GM12892 (cell line): ENCODE results near the gene GSTM2.

Source experiments
- POLR2A ChIP-seq: IDR thresholded peaks from 2 replicates; pipeline ENCODE4 v1.6.1; 2011; ENCODE audit warnings: low read depth, low read length, control low read depth
- POLR2AphosphoS5 ChIP-seq: IDR thresholded peaks from 2 replicates; pipeline ENCODE4 v1.6.1; 2011; ENCODE audit warnings: low read depth, low read length, control low read depth
- TAF1 ChIP-seq: IDR thresholded peaks from 2 replicates; pipeline ENCODE4 v1.6.1; 2011; ENCODE audit warnings: low read depth, mild to moderate bottlenecking, control low read depth, low read length, borderline replicate concordance

- TF ChIP-seq POLR2A (no peak), POLR2AphosphoS5 (no peak), TAF1 (no peak)
These were observed 392 bp downstream of the GSTM2 start for GRCh38 chr1:109668123-109668775.
